Caco-2 (cell line): ENCODE measurements around the gene WEE2. TPM values are rescaled to one million over a fixed set of nuclear protein-coding genes. Genes with fewer than 3 reads are reported as not detected.

ENCODE experiments used
- BruUV-seq: library from RNA; stranded (reverse); fragments of 400-500 nt; replicated peaks from 2 replicates; lab custom pipeline; 2021; lab: Mats Ljungman, UMichigan
- CTCF ChIA-PET: fragments of 300-600 bp; sonication (Branson Sonifier 250); formaldehyde crosslinking; loops from one replicate; lab custom pipeline; 2022; ENCODE audit warnings: antibody characterized with exemption; lab: Charles Lee
- POLR2A ChIA-PET: fragments of 300-600 bp; sonication (Branson Sonifier 250); formaldehyde crosslinking; loops from one replicate; lab custom pipeline; 2022; ENCODE audit warnings: antibody characterized with exemption; lab: Charles Lee
- DNase-seq, 2 experiments: peaks; one replicate each; pipeline versions ENCODE4 v3.0.0 to v3.0.0-alpha.2; 2020 to 2022
- H3K27me3 ChIP-seq: replicated peaks from 2 replicates; pipeline ENCODE4 v1.6.0; 2011; ENCODE audit warnings: low read length; ENCODE audit not compliant: control insufficient read depth, insufficient read depth
- H3K36me3 ChIP-seq: 2 replicates; pipeline ENCODE4 v1.5.1; 2011; ENCODE audit warnings: low read length; ENCODE audit not compliant: control insufficient read depth, insufficient read depth
- H3K4me1 ChIP-seq: fragments of 250-450 bp; sonication (Bioruptor Pico); 2 replicates; pipeline ENCODE4 v1.5.1; 2020; ENCODE audit warnings: mild to moderate bottlenecking
- H3K4me3 ChIP-seq: 2 replicates; pipeline ENCODE4 v1.5.1; 2011; ENCODE audit warnings: low read depth, mild to moderate bottlenecking, control low read depth, low read length
- H3K9me3 ChIP-seq: fragments of 250-450 bp; sonication (Bioruptor Pico); 2 replicates; pipeline ENCODE4 v1.5.1; 2020; ENCODE audit warnings: mild to moderate bottlenecking, moderate library complexity
- H3K27ac Mint-ChIP-seq: one replicate; pipeline ENCODE4 v1.8.0; 2022; ENCODE audit warnings: mixed read lengths; ENCODE audit not compliant: unreplicated experiment
- H3K27me3 Mint-ChIP-seq: one replicate; pipeline ENCODE4 v1.8.0; 2022; ENCODE audit warnings: mixed read lengths; ENCODE audit not compliant: insufficient read depth, unreplicated experiment
- H3K36me3 Mint-ChIP-seq: one replicate; pipeline ENCODE4 v1.8.0; 2022; ENCODE audit warnings: mild to moderate bottlenecking, mixed read lengths; ENCODE audit not compliant: insufficient read depth, unreplicated experiment
- H3K4me1 Mint-ChIP-seq: one replicate; pipeline ENCODE4 v1.8.0; 2022; ENCODE audit warnings: low read depth, mixed read lengths; ENCODE audit not compliant: unreplicated experiment
- H3K4me3 Mint-ChIP-seq: one replicate; pipeline ENCODE4 v1.8.0; 2022; ENCODE audit warnings: mild to moderate bottlenecking, moderate library complexity, mixed read lengths; ENCODE audit not compliant: unreplicated experiment
- H3K9me3 Mint-ChIP-seq: one replicate; pipeline ENCODE4 v1.8.0; 2022; ENCODE audit warnings: mixed read lengths; ENCODE audit not compliant: unreplicated experiment
- CTCF ChIP-seq, 2 experiments: fragments of 200-600 bp in 1 of 2; IDR thresholded peaks; 1 replicate in 1 of 2; 2 replicates in 1 of 2; pipeline versions ENCODE4 v1.5.1 to v1.8.0; 2011 to 2022; ENCODE audit warnings: antibody characterized with exemption in 1 of 2, control low read depth in 1 of 2, inconsistent platforms in 1 of 2, low read depth in 1 of 2, low read length in 1 of 2, mild to moderate bottlenecking in 1 of 2, moderate library complexity in 1 of 2; ENCODE audit not compliant: insufficient read depth in 1 of 2, severe bottlenecking in 1 of 2, unreplicated experiment in 1 of 2
- intact Hi-C: fragments of 100-400 bp; cut with micrococcal nuclease; formaldehyde crosslinking; loops from one replicate; pipeline ENCODE4 v1.10.0; 2022; ENCODE audit not compliant: unreplicated experiment
- total RNA-seq: library from RNA; stranded (reverse); gene quantifications from 2 replicates; pipeline ENCODE4 v1.2.3, GENCODE V29; 2022

Gene WEE2
- total RNA-seq, 1 experiment from 2014 or later, result 1.0 TPM

DNA sequence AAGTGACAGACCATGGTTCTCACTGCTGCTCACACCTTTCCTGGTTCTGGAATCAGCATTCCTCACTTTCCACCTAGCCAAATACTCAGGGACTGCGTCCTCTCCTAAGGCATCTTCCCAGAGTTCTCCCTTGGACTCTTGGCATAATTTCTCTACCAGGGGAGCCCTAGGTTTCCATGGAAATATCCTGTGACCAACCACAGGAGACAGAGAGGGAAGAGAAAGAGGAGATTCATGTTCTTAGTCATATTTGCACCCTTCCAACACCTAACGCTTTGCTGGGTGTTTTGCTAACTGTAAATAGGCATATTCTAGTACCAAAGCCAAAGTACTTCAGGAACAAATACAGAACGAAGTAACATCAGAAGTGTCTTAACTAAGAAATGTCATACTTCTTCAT, 34.8 kb upstream of the WEE2 start:
- H3K27ac Mint-ChIP-seq, result no peak overlapping the region
- no peaks in the 10 kb centered on the region for H3K27me3 Mint-ChIP-seq
- ChIA-PET POLR2A (no interaction called here), CTCF (no interaction called here)
- peaks cover 16% of the 10 kb centered on the region for H3K4me1 Mint-ChIP-seq
- TF ChIP-seq CTCF (IDR thresholded peaks at IDR 0.05; ENCODE audit: insufficient read depth in 1 of 2, low read depth in 1 of 2, low read length in 1 of 2, severe bottlenecking in 1 of 2, unreplicated experiment in 1 of 2), result no peak
- Histone ChIP-seq H3K36me3 (no peaks in the 10 kb centered on the region), H3K4me3 (no peak overlapping the region), H3K9me3 (no peaks in the 10 kb centered on the region), H3K4me1 (no peaks in the 10 kb centered on the region), H3K27me3 (no peaks in the 10 kb centered on the region)
- peaks cover 5% of the 10 kb centered on the region for H3K36me3 Mint-ChIP-seq
- intact Hi-C loops, result loop anchor here (2.0 kb wide), 1 partner anchor 19 kb away; no protein-coding TSS in a partner anchor
- no peak for DNase-seq
- no TSS peak for BruUV-seq
- no peak overlapping the region for H3K4me3 Mint-ChIP-seq
- H3K9me3 Mint-ChIP-seq, result no peaks in the 10 kb centered on the region

GRCh38 chr7:141674171-141674671, 33.9 kb upstream of the WEE2 start:
- TF ChIP-seq CTCF (IDR thresholded peaks at IDR 0.05; ENCODE audit: insufficient read depth in 1 of 2, low read depth in 1 of 2, low read length in 1 of 2, severe bottlenecking in 1 of 2, unreplicated experiment in 1 of 2), result no peak
- Histone ChIP-seq H3K9me3 (no peaks in the 10 kb centered on the region), H3K4me1 (no peaks in the 10 kb centered on the region), H3K27me3 (no peaks in the 10 kb centered on the region), H3K36me3 (no peaks in the 10 kb centered on the region), H3K4me3 (no peak overlapping the region)
- Mint-ChIP-seq H3K9me3 (no peaks in the 10 kb centered on the region), H3K36me3 (peaks cover 5% of the 10 kb centered on the region), H3K27me3 (no peaks in the 10 kb centered on the region), H3K4me3 (no peak overlapping the region), H3K4me1 (peaks cover 16% of the 10 kb centered on the region), H3K27ac (no peak overlapping the region)
- intact Hi-C loops, result no loop called here
- DNase-seq, result no peak
- CTCF ChIA-PET, result no interaction called here
- POLR2A ChIA-PET, result no interaction called here
- no TSS peak for BruUV-seq

- H3K27ac Mint-ChIP-seq, result no peak overlapping the region
- H3K36me3 Mint-ChIP-seq, result peaks cover 5% of the 10 kb centered on the region
- H3K27me3 Mint-ChIP-seq, result no peaks in the 10 kb centered on the region
- Histone ChIP-seq H3K9me3 (no peaks in the 10 kb centered on the region), H3K4me1 (no peaks in the 10 kb centered on the region), H3K4me3 (no peak overlapping the region), H3K36me3 (no peaks in the 10 kb centered on the region), H3K27me3 (no peaks in the 10 kb centered on the region)
- intact Hi-C loops, result no loop called here
- peak in 1 of 2 experiments; percentile 36 for TF ChIP-seq CTCF (IDR thresholded peaks at IDR 0.05; ENCODE audit: insufficient read depth in 1 of 2, low read depth in 1 of 2, low read length in 1 of 2, severe bottlenecking in 1 of 2, unreplicated experiment in 1 of 2)
- H3K4me3 Mint-ChIP-seq, result no peak overlapping the region
- peak in 1 of 2 experiments; percentile 14 for DNase-seq
- ChIA-PET POLR2A (no interaction called here), CTCF (no interaction called here)
- H3K9me3 Mint-ChIP-seq, result no peaks in the 10 kb centered on the region
- BruUV-seq, result no TSS peak
- peaks cover 16% of the 10 kb centered on the region for H3K4me1 Mint-ChIP-seq
These were observed 33.5 kb upstream of the WEE2 start for GRCh38 chr7:141674702-141675101.
